DOHH2 (cell line): ENCODE measurements around the gene TIGD3.

ENCODE experiments used
- H3F3A ChIP-seq: fragments of 200-600 bp; sonication (generic), shearing (Covaris generic); 2 replicates; pipeline ENCODE4 v1.6.0; 2016; ENCODE audit warnings: antibody characterized with exemption, mild to moderate bottlenecking; ENCODE audit not compliant: control insufficient read depth, insufficient read depth
- H3K27ac ChIP-seq: fragments of 200-600 bp; sonication (generic); 2 replicates; pipeline ENCODE4 v1.5.1; 2014; ENCODE audit warnings: low read depth, mild to moderate bottlenecking, low read length, moderate library complexity
- H3K27me3 ChIP-seq: fragments of 200-600 bp; sonication (generic); 2 replicates; pipeline ENCODE4 v1.6.1; 2014; ENCODE audit warnings: mild to moderate bottlenecking, low read length, mixed read lengths; ENCODE audit not compliant: control insufficient read depth
- H3K36me3 ChIP-seq: fragments of 200-600 bp; sonication (generic); 2 replicates; pipeline ENCODE4 v1.6.1; 2014; ENCODE audit warnings: mild to moderate bottlenecking, low read length, moderate library complexity, mixed read lengths; ENCODE audit not compliant: control insufficient read depth
- H3K4me1 ChIP-seq: fragments of 200-600 bp; sonication (generic); 2 replicates; pipeline ENCODE4 v1.6.1; 2014; ENCODE audit warnings: mild to moderate bottlenecking, low read length, mixed read lengths; ENCODE audit not compliant: control insufficient read depth
- H3K4me2 ChIP-seq: fragments of 200-600 bp; sonication (generic); 2 replicates; pipeline ENCODE4 v1.6.0; 2014; ENCODE audit warnings: mild to moderate bottlenecking, low read length, moderate library complexity
- H3K4me3 ChIP-seq: fragments of 200-600 bp; sonication (generic); 2 replicates; pipeline ENCODE4 v1.5.1; 2014; ENCODE audit warnings: mild to moderate bottlenecking, low read length, mixed read lengths
- H3K79me2 ChIP-seq: fragments of 200-600 bp; sonication (generic); 2 replicates; pipeline ENCODE4 v1.6.1; 2014; ENCODE audit warnings: mild to moderate bottlenecking, low read length, mixed read lengths; ENCODE audit not compliant: control insufficient read depth
- H3K9me2 ChIP-seq: fragments of 200-600 bp; sonication (generic); replicated peaks from 2 replicates; pipeline ENCODE4 v1.6.1; 2014; ENCODE audit warnings: mild to moderate bottlenecking, low read length, mixed read lengths; ENCODE audit not compliant: control insufficient read depth
- H3K9me3 ChIP-seq: fragments of 200-600 bp; sonication (generic); 2 replicates; pipeline ENCODE4 v1.6.1; 2014; ENCODE audit warnings: antibody characterized with exemption, low read length, mixed read lengths; ENCODE audit not compliant: control insufficient read depth, insufficient read depth
- H4K20me1 ChIP-seq: fragments of 200-600 bp; sonication (generic); 2 replicates; pipeline ENCODE4 v1.6.0; 2014; ENCODE audit warnings: low read depth, mild to moderate bottlenecking, antibody characterized with exemption, low read length, moderate library complexity; ENCODE audit not compliant: control insufficient read depth, insufficient read depth
- CTCF ChIP-seq: fragments of 200-600 bp; sonication (generic); IDR thresholded peaks from one replicate; pipeline ENCODE4 v1.5.1; 2014; ENCODE audit warnings: antibody characterized with exemption, mild to moderate bottlenecking, low read depth, low read length; ENCODE audit not compliant: poor library complexity, severe bottlenecking
- EZH2phosphoT487 ChIP-seq: fragments of 200-600 bp; sonication (generic); IDR thresholded peaks from 2 replicates; pipeline ENCODE4 v1.6.1; 2017; ENCODE audit warnings: borderline replicate concordance, mild to moderate bottlenecking, antibody characterized with exemption, low read length, moderate library complexity, mixed read lengths

TIGD3 gene

GRCh38 chr11:65357856-65358356 is 3.4 kb downstream of the TIGD3 start:
- no peak overlapping the region for H3K4me2 ChIP-seq
- H3K4me1 ChIP-seq, result peaks cover 17% of the 10 kb centered on the region

GRCh38 chr11:65362320-65362931 is 7.9 kb downstream of the TIGD3 start:
- H3K36me3 ChIP-seq, result no peaks in the 10 kb centered on the region
- no peak overlapping the region for H3K4me2 ChIP-seq
- H3K4me3 ChIP-seq, result no peak overlapping the region
- H3K4me1 ChIP-seq, result peaks cover 10% of the 10 kb centered on the region
- H3F3A ChIP-seq, result no peaks in the 10 kb centered on the region
- no peaks in the 10 kb centered on the region for H3K79me2 ChIP-seq
- H3K9me2 ChIP-seq, result no peaks in the 10 kb centered on the region
- H4K20me1 ChIP-seq, result no peaks in the 10 kb centered on the region
- TF ChIP-seq CTCF, result no peak
- no peak for TF ChIP-seq EZH2phosphoT487
- H3K9me3 ChIP-seq, result no peaks in the 10 kb centered on the region
- no peak overlapping the region for H3K27ac ChIP-seq
- no peaks in the 10 kb centered on the region for H3K27me3 ChIP-seq

More at GRCh38 chr11:65357856-65358356, 3.4 kb downstream of the TIGD3 start:
- TF ChIP-seq EZH2phosphoT487, result no peak
- no peak for TF ChIP-seq CTCF
- Histone ChIP-seq H3K27ac (no peak overlapping the region), H3K4me3 (no peak overlapping the region), H3K9me2 (no peaks in the 10 kb centered on the region), H3K27me3 (no peaks in the 10 kb centered on the region), H3K79me2 (no peaks in the 10 kb centered on the region), H3K9me3 (no peaks in the 10 kb centered on the region), H3F3A (peaks cover 11% of the 10 kb centered on the region), H3K36me3 (peaks cover 5% of the 10 kb centered on the region), H4K20me1 (peaks cover 3% of the 10 kb centered on the region; the same call in 1 of the 2 replicates)

- Histone ChIP-seq H3K27me3 (no peaks in the 10 kb centered on the region), H3K4me3 (no peak overlapping the region), H3K4me2 (no peak overlapping the region), H3K4me1 (peaks cover 10% of the 10 kb centered on the region), H3K79me2 (no peaks in the 10 kb centered on the region), H3K27ac (no peak overlapping the region), H3K36me3 (no peaks in the 10 kb centered on the region), H3K9me3 (no peaks in the 10 kb centered on the region), H3F3A (no peaks in the 10 kb centered on the region), H3K9me2 (no peaks in the 10 kb centered on the region), H4K20me1 (no peaks in the 10 kb centered on the region)
- TF ChIP-seq EZH2phosphoT487 (no peak), CTCF (no peak)
Observed at GRCh38 chr11:65362966-65363365, 8.4 kb downstream of the TIGD3 start.
